HS-27A (cell line): ENCODE measurements around the gene HES1.

Source experiments
- DNase-seq: peaks from one replicate; pipeline ENCODE4 v3.0.0-alpha.2; 2012; ENCODE audit warnings: low read depth, missing footprints

HES1 gene

DNA sequence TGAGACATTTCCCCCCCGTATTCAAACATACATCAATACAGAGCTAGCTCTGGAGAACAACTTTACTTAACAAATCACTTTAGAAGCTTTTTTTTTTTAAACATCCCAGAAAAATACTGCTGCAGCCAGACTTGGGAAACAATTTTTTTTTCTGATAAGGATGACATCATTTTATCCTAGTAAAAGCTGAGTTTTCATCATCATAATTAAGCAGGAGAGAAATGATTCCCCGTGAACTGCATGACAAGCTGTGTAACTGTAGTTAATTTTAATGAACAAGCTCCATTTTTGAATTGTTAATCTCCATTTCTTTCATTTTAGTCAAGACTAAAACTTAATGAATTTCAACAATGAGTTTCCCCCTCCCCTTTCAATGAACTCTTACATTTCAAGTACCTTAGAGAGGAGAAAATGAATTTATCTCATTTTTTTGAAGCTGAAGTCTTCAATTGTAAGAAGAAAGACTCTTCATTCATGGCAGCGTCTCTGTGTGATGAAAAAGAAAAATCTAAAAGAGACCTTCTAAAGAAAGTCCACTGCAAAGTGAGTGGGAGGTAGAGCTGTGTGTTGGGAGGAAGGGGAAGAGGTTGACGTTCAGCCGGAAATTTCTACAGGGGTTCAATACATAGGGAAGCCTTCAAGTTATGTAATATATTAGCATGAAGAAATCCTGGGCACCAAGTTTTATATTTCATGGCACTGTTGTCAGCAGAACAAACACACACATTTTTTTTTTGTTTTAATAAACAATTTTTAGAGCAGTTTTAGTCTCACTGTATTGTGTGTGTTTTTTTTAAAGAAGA, 31.7 kb downstream of the HES1 start:
- no peak for DNase-seq

- DNase-seq: no peak
These were observed 33.0 kb downstream of the HES1 start for GRCh38 chr3:194168994-194169393.

GRCh38 chr3:194169595-194169994, 33.6 kb downstream of the HES1 start:
- DNase-seq: no peak

DNA sequence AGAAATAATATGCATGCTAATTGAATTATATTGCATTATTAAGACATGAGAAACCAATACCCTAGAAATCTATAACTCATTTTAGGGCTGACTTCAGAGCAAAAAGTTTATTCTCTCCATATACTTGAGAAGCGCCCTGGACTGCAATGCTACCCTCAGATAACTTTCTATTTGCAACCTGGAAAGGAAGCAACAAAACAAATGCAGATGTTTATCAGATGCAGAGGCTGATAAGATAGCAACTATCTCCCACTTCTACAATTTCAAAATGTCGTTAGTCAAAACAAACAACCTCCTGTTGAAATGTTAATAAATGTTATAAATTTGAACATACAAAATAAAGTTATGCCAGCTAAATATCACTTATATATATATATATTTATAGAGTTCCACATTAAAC, 34.8 kb downstream of the HES1 start:
- no peak for DNase-seq

GRCh38 chr3:194174406-194174805, 38.5 kb downstream of the HES1 start:
- DNase-seq: no peak

- no peak for DNase-seq
These were observed 39.0 kb downstream of the HES1 start for GRCh38 chr3:194174980-194175379.

DNA sequence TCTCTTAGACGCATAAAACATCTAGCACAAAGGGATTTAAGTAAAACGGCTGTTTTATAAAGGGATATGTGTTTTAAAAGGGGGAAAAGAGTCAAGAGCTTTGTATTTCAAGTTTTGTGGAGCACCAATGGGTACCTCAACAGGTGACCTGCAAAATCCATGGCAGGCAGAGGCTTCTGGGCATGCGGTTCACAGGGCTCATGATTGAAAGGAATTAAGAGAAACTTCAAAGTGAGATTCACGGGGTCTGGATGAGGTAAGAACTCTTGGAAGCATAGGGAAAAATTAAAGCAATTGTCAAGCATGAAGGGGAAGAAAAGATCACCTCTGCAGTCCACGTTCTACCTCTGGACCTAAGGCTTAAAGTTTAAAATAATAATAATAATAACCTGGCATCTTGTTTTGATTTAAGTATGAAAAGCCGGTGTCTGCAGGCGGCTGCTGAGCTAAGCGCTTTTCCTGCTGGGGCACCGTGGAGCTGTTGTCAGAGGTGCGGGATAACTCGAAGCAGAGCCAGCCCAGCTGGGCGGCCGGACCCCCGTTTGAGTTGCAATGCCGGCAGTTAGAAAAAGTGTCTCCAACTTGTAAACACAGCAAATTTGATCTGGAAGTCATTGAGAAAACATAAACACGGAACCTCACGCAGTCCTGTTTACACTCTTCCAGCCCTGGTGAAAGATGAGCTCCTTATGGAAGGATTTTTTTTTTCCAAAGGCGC, 40.5 kb downstream of the HES1 start:
- no peak for DNase-seq

DNA sequence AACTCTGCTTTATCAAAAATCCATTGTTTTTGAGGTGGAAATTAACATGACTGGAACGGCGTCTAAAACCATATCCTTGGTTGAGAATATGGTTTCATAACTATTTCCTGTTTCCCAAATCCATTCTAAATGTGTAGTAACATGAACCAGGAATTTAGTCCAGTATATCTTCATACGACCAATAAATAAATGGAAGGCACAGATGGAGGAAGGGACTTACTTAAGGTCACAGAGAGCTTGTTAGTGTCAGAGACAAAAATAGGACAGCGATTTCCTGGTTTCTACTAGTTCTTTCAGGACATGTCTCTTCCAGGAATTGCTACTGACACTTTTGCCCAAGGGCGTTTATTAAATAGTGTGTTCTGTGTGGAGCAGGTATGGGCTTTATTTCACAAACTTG, 41.2 kb downstream of the HES1 start:
- DNase-seq: no peak

DNA sequence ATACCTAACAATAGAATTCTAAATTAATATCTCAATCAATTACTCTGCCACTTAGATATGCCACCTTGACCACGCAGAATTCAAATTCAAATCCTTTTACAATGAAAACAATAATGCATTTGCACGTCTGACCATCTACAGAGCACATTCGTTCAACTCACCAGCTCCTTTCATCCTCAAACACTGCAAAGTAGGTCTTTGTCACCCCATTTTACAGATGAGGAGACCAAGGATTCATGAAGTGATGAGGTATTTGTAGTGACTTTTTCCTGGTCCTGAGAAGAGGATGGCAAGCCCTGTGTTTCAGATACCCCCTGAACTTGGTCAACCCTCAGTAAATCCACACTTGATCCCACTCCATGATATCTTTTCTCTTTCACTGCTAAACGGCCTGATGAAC, 42.2 kb downstream of the HES1 start:
- DNase-seq: no peak

- no peak for DNase-seq
These were observed 42.7 kb downstream of the HES1 start for GRCh38 chr3:194178669-194179068.

DNA sequence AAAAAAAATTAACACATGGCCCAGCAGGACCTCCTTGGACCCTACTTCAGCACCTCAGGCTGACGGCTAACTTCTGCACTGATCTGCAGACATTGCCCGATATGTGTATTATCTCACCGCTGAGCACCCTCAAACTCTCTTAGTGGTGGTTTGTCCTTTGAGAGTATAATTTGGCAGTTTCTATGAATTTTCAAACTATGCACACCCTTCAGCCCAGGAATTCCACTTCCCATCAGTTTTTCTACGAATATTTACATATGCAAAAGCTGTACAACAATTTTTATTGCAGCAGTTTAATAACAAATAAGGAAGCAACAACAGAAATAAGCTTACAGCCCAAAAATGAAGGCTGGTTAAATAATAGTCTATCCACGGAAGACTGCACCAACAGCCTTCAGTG, 44.6 kb downstream of the HES1 start:
- DNase-seq: no peak

- DNase-seq: no peak
These were observed 45.9 kb downstream of the HES1 start for GRCh38 chr3:194181612-194182529.

GRCh38 chr3:194183271-194183670, 47.3 kb downstream of the HES1 start:
- no peak for DNase-seq

- no peak for DNase-seq
These were observed 48.4 kb downstream of the HES1 start for GRCh38 chr3:194184265-194184751.

DNA sequence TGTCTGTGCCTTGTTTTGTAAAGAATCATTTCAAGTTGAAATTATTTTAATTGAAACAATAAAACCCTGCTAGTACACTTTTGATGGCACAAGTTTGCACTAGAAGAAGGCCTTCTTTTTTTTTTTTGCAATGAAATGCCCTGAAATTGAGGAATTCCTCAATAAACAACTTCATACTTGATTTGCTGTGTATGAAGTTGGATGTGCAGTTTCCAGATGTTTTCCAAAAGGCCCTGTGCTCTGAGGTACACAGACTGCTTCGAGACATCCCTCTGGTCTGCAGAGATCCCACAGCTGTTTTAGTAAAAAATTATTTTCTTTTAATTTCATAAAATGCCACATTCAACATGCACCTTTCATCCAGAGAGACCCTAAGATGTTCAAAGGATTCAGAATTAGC, 48.9 kb downstream of the HES1 start:
- no peak for DNase-seq

- no peak for DNase-seq
These were observed 49.3 kb downstream of the HES1 start for GRCh38 chr3:194185221-194185620.

DNA sequence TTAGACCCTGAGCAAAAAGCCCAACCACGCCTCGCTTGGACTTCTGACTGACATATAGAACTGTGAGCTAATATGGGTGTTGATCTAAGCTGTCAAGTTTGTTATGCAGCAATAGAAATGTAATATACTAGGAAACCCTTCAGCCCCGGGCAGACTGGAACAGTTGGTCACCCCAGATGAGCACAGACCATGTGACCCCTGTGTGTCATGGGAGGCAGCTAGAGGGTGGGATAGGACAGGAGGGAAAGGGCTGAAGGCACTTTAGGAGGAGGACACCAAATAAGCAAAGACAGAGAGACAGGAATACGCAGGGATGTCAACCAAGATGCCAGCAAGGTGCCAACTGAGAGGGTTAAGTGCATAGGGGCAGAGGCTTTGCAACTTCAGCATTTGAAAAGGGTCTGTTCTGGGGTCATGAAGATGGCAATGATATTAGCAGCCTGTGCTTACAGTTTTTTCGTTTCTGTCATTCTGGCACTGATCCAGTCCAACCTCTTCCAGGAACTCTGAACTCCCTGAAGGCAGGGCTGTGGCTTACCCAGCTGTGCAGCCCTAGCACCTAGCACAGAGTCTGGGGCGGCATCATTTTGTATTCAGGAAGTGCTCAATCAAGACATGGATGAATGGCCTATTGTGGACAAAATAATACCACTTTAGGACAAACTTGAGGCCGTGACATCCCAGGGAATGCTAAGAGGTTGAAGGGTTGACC, 51.4 kb downstream of the HES1 start:
- DNase-seq: no peak
